NCI-H146 treated with DMSO at 0.1 percent for 48 hours (cell line): ENCODE measurements around the gene MON1B.
A peak's percentile ranks its signal among the peaks of the same experiment; 100 is the strongest.
"Not testable (repeated sequence)": the region's sequence is repeated elsewhere in the genome, so short reads cannot be mapped to it uniquely, and the experiment has no call there.

Source experiments
- DNase-seq: peaks from one replicate; lab custom pipeline; 2025; ENCODE audit not compliant: unreplicated experiment; lab: John Stamatoyannopoulos, UW

Gene MON1B

GRCh38 chr16:77190478-77191258 is at the start of gene MON1B:
Gene MON1B (plus strand): TSS chr16:77191190. CDS start chr16:77191486, 296 bp downstream.
- peak; percentile 94 for DNase-seq

- no peak for DNase-seq
These were observed 47.6 kb upstream of the MON1B start for GRCh38 chr16:77143364-77143763.

GRCh38 chr16:77148121-77148520 is 42.9 kb upstream of the MON1B start:
- no peak for DNase-seq

GRCh38 chr16:77157346-77158058 is 33.5 kb upstream of the MON1B start:
- no peak for DNase-seq

GRCh38 chr16:77158293-77158692 is 32.7 kb upstream of the MON1B start:
- no peak for DNase-seq

GRCh38 chr16:77165006-77165405 is 26.0 kb upstream of the MON1B start:
- DNase-seq, result no peak

- not testable (repeated sequence) for DNase-seq
These were observed 25.3 kb upstream of the MON1B start for GRCh38 chr16:77165536-77166236.

GRCh38 chr16:77166726-77167125 is 24.3 kb upstream of the MON1B start:
- no peak for DNase-seq

GRCh38 chr16:77168901-77169300 is 22.1 kb upstream of the MON1B start:
- no peak for DNase-seq

GRCh38 chr16:77169650-77170236 is 21.2 kb upstream of the MON1B start:
- DNase-seq, result peak; percentile 61

GRCh38 chr16:77170805-77171204 is 20.2 kb upstream of the MON1B start:
- DNase-seq, result no peak

GRCh38 chr16:77171745-77172635 is 19.0 kb upstream of the MON1B start:
- DNase-seq, result peak; percentile 67

- DNase-seq, result no peak
These were observed 18.0 kb upstream of the MON1B start for GRCh38 chr16:77172951-77173350.

GRCh38 chr16:77183137-77183536 is 7.9 kb upstream of the MON1B start:
- no peak for DNase-seq

- not testable (repeated sequence) for DNase-seq
These were observed 4.7 kb upstream of the MON1B start for GRCh38 chr16:77186298-77186697.

- DNase-seq, result no peak
These were observed 856 bp upstream of the MON1B start for GRCh38 chr16:77190190-77190477.

- no peak for DNase-seq
These were observed 424 bp downstream of the MON1B start for GRCh38 chr16:77191259-77191969.

- DNase-seq, result no peak
These were observed 2.4 kb downstream of the MON1B start for GRCh38 chr16:77193377-77193776.

- no peak for DNase-seq
These were observed 3.6 kb downstream of the MON1B start for GRCh38 chr16:77194295-77195231.
